ENCODE results near the gene MRPS6.

MRPS6 gene

DNA sequence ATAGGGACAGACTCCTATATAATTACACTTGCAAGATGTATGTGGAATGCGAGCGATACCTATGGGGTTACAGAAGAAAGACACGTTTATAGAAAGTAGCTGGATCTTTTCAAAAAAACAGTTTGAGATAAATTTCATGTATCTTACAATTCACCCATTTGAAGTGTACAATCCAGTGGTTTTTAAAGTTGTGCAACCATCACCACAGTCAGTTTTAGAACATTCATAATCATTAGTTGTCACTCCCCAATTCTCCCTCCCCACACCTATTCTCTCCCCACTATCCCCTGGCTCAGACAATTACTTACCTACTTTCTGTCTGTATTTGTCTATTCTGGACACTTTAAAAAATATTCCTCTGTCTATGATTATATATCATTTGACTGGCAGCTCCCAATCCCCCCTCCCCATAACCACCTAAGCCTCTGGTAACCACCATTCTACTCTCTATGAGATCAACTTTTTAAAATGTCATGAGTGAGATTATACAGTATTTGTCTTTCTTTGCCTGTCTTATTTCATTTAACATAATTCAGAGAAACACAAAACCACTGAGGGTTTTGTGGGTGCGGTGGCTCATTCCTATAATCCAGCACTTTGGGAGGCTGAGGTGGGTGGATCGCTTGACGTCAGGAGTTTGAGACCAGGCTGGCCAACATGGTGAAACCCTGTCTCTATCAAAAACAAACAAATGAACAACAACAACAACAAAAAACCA is 39.1 kb downstream of the MRPS6 start:
- H3K4me3 ChIP-seq (ENCODE audit: low read depth, low read length), result no peak overlapping the region
- TF ChIP-seq, protein P1, sequence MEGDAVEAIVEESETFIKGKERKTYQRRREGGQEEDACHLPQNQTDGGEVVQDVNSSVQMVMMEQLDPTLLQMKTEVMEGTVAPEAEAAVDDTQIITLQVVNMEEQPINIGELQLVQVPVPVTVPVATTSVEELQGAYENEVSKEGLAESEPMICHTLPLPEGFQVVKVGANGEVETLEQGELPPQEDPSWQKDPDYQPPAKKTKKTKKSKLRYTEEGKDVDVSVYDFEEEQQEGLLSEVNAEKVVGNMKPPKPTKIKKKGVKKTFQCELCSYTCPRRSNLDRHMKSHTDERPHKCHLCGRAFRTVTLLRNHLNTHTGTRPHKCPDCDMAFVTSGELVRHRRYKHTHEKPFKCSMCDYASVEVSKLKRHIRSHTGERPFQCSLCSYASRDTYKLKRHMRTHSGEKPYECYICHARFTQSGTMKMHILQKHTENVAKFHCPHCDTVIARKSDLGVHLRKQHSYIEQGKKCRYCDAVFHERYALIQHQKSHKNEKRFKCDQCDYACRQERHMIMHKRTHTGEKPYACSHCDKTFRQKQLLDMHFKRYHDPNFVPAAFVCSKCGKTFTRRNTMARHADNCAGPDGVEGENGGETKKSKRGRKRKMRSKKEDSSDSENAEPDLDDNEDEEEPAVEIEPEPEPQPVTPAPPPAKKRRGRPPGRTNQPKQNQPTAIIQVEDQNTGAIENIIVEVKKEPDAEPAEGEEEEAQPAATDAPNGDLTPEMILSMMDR (IDR thresholded peaks at IDR 0.05; ENCODE audit: low read depth, low read length), result no peak

DNA sequence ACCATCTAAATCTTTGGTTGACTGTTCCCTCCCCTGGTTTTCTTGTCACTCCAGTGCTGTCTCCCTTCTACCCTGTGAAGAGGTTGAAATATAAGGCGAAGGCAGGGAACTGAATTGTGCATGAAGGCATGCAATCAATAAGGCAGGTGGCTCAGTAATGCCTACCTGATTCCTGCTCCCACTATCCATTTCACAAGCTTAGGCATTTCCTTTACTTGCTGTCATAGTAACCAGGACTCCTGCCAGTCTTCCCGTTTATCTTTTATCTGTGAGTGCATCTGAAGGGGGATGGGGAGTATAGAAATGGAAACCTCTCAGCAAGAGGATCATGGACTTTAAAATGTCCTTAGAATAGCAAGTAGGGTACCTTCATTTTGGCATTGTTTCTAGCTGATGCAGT is 40.5 kb downstream of the MRPS6 start:
- TF ChIP-seq, protein P1 (IDR thresholded peaks at IDR 0.05; ENCODE audit: low read depth, low read length), result no peak
- H3K4me3 ChIP-seq (ENCODE audit: low read depth, low read length), result no peak overlapping the region

DNA sequence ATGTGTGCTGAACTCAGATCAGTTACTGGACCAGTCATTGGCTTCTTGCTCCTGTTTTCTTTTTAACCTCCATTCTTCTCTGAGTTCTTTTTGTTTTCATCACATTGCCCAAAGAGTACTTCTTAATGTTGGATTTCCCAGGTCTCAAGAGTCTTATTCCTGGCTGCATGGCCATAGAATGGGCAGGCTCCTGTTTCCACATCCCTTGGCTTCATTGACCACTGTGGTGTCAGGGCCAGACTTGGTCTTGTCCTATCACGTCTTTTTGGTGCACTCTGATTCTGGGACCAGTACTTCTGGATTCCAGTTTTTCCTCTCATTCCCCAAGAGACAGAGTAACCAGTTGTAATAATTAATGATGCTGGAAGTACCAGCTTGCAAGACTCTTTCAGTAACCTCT is 41.8 kb downstream of the MRPS6 start:
- H3K4me3 ChIP-seq (ENCODE audit: low read depth, low read length), result no peak overlapping the region
- TF ChIP-seq, protein P1 (IDR thresholded peaks at IDR 0.05; ENCODE audit: low read depth, low read length), result no peak

DNA sequence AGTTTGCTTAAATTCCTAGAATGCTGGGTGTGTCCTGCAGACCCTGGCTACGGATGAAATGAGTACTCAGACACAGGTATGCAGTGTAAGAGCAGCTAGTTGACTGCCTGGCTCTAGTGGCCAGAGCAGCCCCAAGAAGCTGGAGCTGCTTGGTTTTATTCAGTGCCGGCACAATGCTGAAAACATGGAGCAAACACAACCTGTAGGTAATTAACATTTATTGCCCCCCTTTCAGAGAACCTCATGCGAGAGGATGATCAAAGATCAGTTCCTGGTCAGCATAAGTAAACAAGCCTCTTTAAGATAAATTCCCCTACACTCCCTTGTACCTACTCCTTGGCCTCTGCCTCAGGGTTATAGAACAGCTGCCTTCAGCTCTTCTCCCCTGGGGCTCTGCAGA is 43.2 kb downstream of the MRPS6 start:
- TF ChIP-seq, protein P1 (IDR thresholded peaks at IDR 0.05; ENCODE audit: low read depth, low read length), result no peak
- no peak overlapping the region for H3K4me3 ChIP-seq (ENCODE audit: low read depth, low read length)

DNA sequence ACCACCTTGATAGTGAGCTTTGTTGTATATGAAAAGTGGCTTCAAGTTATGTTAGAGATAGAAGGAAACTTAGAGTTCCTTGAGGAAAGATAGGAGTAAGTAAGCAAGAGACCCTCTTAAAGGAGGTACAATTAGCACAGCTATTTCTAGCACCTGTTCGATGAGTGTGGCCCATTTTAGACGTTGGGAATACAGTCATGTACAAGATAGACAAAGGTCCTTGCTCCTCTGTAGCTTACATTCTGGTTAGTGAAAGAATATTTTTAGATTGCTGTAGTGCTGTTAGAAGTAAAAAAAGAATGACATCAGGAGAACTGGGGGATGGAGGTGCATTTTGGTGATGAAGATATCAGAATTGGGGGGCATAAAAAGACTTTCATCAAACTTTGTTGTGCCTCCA is 47.5 kb downstream of the MRPS6 start:
- H3K4me3 ChIP-seq (ENCODE audit: low read depth, low read length), result no peak overlapping the region
- TF ChIP-seq, protein P1 (IDR thresholded peaks at IDR 0.05; ENCODE audit: low read depth, low read length), result no peak

DNA sequence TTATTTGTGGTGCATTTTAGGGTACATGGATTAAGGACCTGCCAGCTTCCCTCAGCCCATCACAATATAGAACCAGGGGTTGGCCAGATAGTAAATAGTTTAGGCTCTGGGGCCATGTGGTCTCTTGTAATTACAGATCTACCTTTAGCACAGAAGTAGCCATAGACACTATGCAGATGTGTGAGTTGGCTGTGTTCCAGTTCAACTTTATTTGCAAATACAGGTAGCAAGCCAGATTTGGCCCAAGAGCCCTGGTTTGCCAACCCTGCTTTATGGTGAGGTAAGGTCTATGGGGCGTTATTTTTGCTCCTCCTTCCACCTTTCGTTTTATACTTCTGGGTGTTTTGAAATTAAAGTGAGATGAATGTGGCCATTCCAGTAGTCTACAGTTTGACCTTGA is 48.7 kb downstream of the MRPS6 start:
- no peak overlapping the region for H3K4me3 ChIP-seq (ENCODE audit: low read depth, low read length)
- TF ChIP-seq, protein P1 (IDR thresholded peaks at IDR 0.05; ENCODE audit: low read depth, low read length), result no peak

DNA sequence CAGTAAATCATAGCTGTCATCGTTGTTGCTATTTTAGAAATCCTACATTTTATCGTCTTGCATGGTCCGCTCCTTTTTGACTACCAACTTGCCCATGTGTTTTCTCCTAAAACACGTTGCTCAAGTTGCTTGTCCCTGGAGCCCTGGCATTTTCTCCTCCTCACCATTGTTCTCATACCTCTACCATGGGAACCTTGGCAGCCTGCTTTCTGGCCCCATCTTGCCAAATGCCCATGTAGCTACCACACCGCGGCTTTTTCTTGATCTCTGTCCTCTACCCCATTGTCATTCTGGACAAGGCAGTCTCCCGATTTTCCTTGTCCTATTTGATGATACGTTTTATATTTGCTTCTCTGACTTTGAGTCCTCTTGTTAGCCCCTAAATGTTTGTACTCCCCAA is 50.2 kb downstream of the MRPS6 start:
- H3K4me3 ChIP-seq (ENCODE audit: low read depth, low read length), result no peak overlapping the region
- TF ChIP-seq, protein P1 (IDR thresholded peaks at IDR 0.05; ENCODE audit: low read depth, low read length), result no peak
